Tibial nerve (tissue), 4 donors: Measurements from ENCODE around the gene GPR162. TPM values are rescaled to one million over a fixed set of nuclear protein-coding genes. Genes with fewer than 3 reads are reported as not detected.

Source experiments
- DNase-seq, 2 donors: peaks; one replicate each; pipeline ENCODE4 v3.0.0-alpha.2; 2019; ENCODE audit warnings: low spot score in 2 of 2
- H3K27ac ChIP-seq, 4 donors: fragments of 200-600 bp; sonication (generic) in 3 of 4; one replicate each; pipeline ENCODE4 v1.5.1; 2017 to 2019; ENCODE audit warnings: mild to moderate bottlenecking in 1 of 4
- H3K27me3 ChIP-seq, 2 donors: fragments of 200-600 bp; sonication (generic) in 1 of 2; one replicate each; pipeline versions ENCODE4 v1.5.1 to v1.6.0; 2017 to 2019
- H3K36me3 ChIP-seq, 3 donors: fragments of 200-600 bp; sonication (generic); one replicate each; pipeline ENCODE4 v1.5.1; 2018 to 2019
- H3K4me1 ChIP-seq, 4 donors: fragments of 200-600 bp; sonication (generic) in 3 of 4; one replicate each; pipeline ENCODE4 v1.5.1; 2017 to 2019
- H3K4me3 ChIP-seq, 4 donors: fragments of 200-600 bp; sonication (generic) in 3 of 4; one replicate each; pipeline ENCODE4 v1.5.1; 2017 to 2019; ENCODE audit warnings: mild to moderate bottlenecking in 1 of 4, moderate library complexity in 1 of 4
- H3K9me3 ChIP-seq, 4 donors: fragments of 200-600 bp; sonication (generic) in 3 of 4; one replicate each; pipeline ENCODE4 v1.5.1; 2017 to 2019
- EP300 ChIP-seq, 2 donors: sonication (generic); formaldehyde crosslinking; IDR thresholded peaks; one replicate each; pipeline ENCODE4 v1.6.1; 2017; ENCODE audit warnings: antibody characterized with exemption in 2 of 2, mild to moderate bottlenecking in 1 of 2
- POLR2A ChIP-seq, 2 donors: fragments of 450-650 bp; IDR thresholded peaks; one replicate each; pipeline ENCODE4 v1.6.1; 2017; ENCODE audit warnings: antibody characterized with exemption in 2 of 2, mild to moderate bottlenecking in 2 of 2, moderate library complexity in 2 of 2
- WGBS, 2 donors: methylation state at CpG; one replicate each; pipeline ENCODE4 v1.1.5; 2018; 5-methylcytosine and 5-hydroxymethylcytosine counted together
- total RNA-seq, 4 donors: library from RNA; depleted of rRNA; stranded (reverse); fragments of >200 nt; gene quantifications; one replicate each; pipeline ENCODE4 v1.1.0, GENCODE V29; 2016
- TF ChIP-seq, protein P1 (sequence below), 5 experiments: fragments of 200-600 bp in 3 of 5; fragments of 450-650 bp in 2 of 5; sonication (generic) in 3 of 5; IDR thresholded peaks; one replicate each; pipeline ENCODE4 v1.5.1; 2016 to 2019; ENCODE audit warnings: antibody characterized with exemption in 5 of 5, mild to moderate bottlenecking in 3 of 5, moderate library complexity in 2 of 5

Gene GPR162
- total RNA-seq, 4 donors from 2014 or later, result 1.3 to 5.4 (median 2.2) TPM

DNA sequence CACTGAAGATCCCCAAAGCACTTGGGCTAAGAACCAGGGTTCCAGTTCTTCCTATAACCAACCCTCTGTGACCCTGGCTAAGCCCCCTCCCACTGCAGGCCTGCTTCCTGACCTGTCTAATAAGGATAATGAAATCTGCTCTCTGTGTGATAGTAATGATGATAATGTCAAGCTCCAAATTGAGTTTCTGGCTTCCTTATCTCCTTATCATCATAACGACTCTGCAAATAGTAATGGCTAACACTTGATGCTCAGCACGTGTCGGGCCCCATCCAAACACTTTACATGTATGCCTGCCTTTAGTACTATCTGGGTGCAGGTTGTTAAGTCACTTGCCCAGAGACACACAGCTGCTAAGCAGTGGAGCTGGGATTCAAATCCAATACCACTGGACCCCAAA lies 5.0 kb upstream of the GPR162 start:
- TF ChIP-seq POLR2A (IDR thresholded peaks at IDR 0.05), result no peak
- TF ChIP-seq, protein P1, sequence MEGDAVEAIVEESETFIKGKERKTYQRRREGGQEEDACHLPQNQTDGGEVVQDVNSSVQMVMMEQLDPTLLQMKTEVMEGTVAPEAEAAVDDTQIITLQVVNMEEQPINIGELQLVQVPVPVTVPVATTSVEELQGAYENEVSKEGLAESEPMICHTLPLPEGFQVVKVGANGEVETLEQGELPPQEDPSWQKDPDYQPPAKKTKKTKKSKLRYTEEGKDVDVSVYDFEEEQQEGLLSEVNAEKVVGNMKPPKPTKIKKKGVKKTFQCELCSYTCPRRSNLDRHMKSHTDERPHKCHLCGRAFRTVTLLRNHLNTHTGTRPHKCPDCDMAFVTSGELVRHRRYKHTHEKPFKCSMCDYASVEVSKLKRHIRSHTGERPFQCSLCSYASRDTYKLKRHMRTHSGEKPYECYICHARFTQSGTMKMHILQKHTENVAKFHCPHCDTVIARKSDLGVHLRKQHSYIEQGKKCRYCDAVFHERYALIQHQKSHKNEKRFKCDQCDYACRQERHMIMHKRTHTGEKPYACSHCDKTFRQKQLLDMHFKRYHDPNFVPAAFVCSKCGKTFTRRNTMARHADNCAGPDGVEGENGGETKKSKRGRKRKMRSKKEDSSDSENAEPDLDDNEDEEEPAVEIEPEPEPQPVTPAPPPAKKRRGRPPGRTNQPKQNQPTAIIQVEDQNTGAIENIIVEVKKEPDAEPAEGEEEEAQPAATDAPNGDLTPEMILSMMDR (IDR thresholded peaks at IDR 0.05), result no peak
- no peak for TF ChIP-seq EP300 (IDR thresholded peaks at IDR 0.05)
- Histone ChIP-seq H3K27me3 (peaks cover 0 to 12% of the 10 kb centered on the region in 2 donors), H3K27ac (no peak overlapping the region), H3K4me3 (no peak overlapping the region), H3K9me3 (no peaks in the 10 kb centered on the region), H3K4me1 (peaks cover 0 to 8% (median 2%) of the 10 kb centered on the region in 4 donors), H3K36me3 (no peaks in the 10 kb centered on the region)
- WGBS, 2 donors, result 85 to 86% methylated on average over 3 of the region's 3 CpGs
- no peak for DNase-seq

DNA sequence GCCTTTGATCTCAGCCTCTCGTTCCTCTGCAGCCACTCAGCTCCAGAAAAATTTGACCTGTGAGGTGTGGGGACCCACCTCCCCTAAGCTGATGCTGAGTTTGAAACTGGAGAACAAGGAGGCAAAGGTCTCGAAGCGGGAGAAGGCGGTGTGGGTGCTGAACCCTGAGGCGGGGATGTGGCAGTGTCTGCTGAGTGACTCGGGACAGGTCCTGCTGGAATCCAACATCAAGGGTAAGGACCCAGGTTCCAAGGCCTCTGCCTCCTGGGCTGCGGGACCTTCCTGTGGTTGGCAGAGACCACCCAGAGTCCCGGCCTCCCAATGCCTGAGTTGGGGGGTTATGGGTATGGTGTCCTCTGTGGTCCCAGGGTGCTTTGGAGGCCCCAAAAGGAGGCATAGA lies 4.5 kb upstream of the GPR162 start:
- no peak for TF ChIP-seq EP300 (IDR thresholded peaks at IDR 0.05)
- no peak for TF ChIP-seq POLR2A (IDR thresholded peaks at IDR 0.05)
- TF ChIP-seq, protein P1 (IDR thresholded peaks at IDR 0.05), result no peak
- no peak overlapping the region for H3K4me3 ChIP-seq
- no peak for DNase-seq
- H3K36me3 ChIP-seq, result no peaks in the 10 kb centered on the region
- no peak overlapping the region for H3K27ac ChIP-seq
- WGBS, 2 donors, result 85 to 92% methylated on average over 8 of the region's 8 CpGs
- peaks cover 0 to 16% of the 10 kb centered on the region in 2 donors for H3K27me3 ChIP-seq
- no peaks in the 10 kb centered on the region for H3K9me3 ChIP-seq
- H3K4me1 ChIP-seq, result peaks cover 0 to 13% (median 7%) of the 10 kb centered on the region in 4 donors

DNA sequence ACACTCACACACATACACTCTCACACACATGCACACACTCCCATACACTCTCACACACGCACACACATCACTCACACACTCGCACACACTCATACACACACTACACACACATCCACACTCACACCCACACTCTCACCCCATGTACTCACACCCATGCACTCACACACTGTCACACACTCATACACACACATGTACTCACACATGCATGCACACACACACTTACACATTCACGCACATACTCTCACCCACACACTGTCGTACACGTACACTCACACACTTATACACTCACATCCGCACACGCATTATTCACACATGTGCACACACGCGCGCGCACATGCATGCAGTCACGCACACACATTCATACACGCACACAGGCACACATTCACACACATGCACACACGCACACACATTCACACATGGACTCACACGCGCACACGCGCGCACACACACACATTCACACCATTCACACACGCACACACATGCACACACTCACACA lies 3.9 kb upstream of the GPR162 start:
- H3K4me1 ChIP-seq, result peaks cover 0 to 19% (median 10%) of the 10 kb centered on the region in 4 donors
- 86 to 89% methylated on average over 20 of the region's 20 CpGs for WGBS, 2 donors
- TF ChIP-seq, protein P1 (IDR thresholded peaks at IDR 0.05), result no peak
- TF ChIP-seq EP300 (IDR thresholded peaks at IDR 0.05) (no peak), POLR2A (IDR thresholded peaks at IDR 0.05) (no peak)

DNA sequence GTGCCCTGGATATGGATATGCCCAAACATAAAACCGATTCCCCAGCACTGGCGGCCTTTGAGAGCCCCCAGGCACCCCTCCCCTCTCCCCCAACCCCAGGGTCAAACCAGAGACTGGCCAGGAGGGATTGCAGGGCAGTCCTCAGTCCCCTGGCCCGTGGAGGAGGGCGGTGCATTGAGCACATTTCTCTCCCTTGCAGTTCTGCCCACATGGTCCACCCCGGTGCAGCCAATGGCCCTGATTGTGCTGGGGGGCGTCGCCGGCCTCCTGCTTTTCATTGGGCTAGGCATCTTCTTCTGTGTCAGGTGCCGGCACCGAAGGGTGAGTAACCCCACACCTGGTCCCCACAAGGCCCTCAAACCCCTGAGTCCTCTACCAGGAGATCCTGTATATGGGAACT lies 3.4 kb upstream of the GPR162 start:
- TF ChIP-seq, protein P1 (IDR thresholded peaks at IDR 0.05), result no peak
- TF ChIP-seq EP300 (IDR thresholded peaks at IDR 0.05) (no peak), POLR2A (IDR thresholded peaks at IDR 0.05) (no peak)
- Histone ChIP-seq H3K27ac (no peak overlapping the region), H3K4me1 (peaks cover 0 to 20% (median 10%) of the 10 kb centered on the region in 4 donors), H3K36me3 (no peaks in the 10 kb centered on the region), H3K27me3 (peaks cover 0 to 27% of the 10 kb centered on the region in 2 donors), H3K9me3 (no peaks in the 10 kb centered on the region), H3K4me3 (no peak overlapping the region)
- no peak for DNase-seq
- 57 to 60% methylated on average over 10 of the region's 10 CpGs for WGBS, 2 donors

More for the DNA sequence above, 3.9 kb upstream of the GPR162 start:
- H3K9me3 ChIP-seq, result no peaks in the 10 kb centered on the region
- no peak for DNase-seq
- no peak overlapping the region for H3K4me3 ChIP-seq
- no peak overlapping the region for H3K27ac ChIP-seq
- peaks cover 0 to 22% of the 10 kb centered on the region in 2 donors for H3K27me3 ChIP-seq
- no peaks in the 10 kb centered on the region for H3K36me3 ChIP-seq

DNA sequence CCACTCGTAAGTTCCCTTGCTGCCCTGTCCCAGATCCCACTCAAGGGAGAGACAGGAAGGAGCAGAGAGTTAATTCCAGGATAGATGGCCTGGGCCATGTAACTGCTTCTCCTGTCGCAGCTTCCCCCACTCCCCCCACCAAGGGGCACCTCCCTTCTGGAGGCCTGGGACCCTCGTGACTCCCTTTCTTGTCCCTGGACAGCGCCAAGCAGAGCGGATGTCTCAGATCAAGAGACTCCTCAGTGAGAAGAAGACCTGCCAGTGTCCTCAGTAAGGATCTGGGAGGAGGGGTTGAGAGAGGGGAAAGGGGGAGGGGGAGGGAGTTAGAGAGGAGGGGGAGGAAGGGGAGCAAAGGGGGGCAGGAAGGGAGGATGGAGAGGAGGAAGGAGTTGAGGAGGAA lies 3.0 kb upstream of the GPR162 start:
- WGBS, 2 donors, result 71 to 86% methylated on average over 5 of the region's 5 CpGs
- Histone ChIP-seq H3K27me3 (peaks cover 0 to 29% of the 10 kb centered on the region in 2 donors), H3K36me3 (no peaks in the 10 kb centered on the region), H3K9me3 (no peaks in the 10 kb centered on the region), H3K4me1 (peaks cover 0 to 20% (median 10%) of the 10 kb centered on the region in 4 donors), H3K27ac (no peak overlapping the region), H3K4me3 (no peak overlapping the region)
- DNase-seq, result no peak
- TF ChIP-seq, protein P1 (IDR thresholded peaks at IDR 0.05), result no peak
- TF ChIP-seq POLR2A (IDR thresholded peaks at IDR 0.05) (no peak), EP300 (IDR thresholded peaks at IDR 0.05) (no peak)
